ENCODE results near the gene SMIM44.

- TF ChIP-seq EZH2phosphoT487 (IDR thresholded peaks at IDR 0.05; ENCODE audit: low read depth) (no peak), CTCF (IDR thresholded peaks at IDR 0.05; ENCODE audit: low read depth, low read length) (no peak)
Measured at GRCh38 chr19:3455393-3455955, 27.8 kb downstream of the SMIM44 start.
